Globus pallidus (tissue), 1 donor: ENCODE data around the gene ARRDC1.
"Not testable (repeated sequence)": the region's sequence is repeated elsewhere in the genome, so short reads cannot be mapped to it uniquely, and the experiment has no call there.

ENCODE experiments used
- DNase-seq: peaks from one replicate; pipeline ENCODE4 v3.0.0-alpha.2; 2015; ENCODE audit warnings: low spot score

The ARRDC1 gene

DNA sequence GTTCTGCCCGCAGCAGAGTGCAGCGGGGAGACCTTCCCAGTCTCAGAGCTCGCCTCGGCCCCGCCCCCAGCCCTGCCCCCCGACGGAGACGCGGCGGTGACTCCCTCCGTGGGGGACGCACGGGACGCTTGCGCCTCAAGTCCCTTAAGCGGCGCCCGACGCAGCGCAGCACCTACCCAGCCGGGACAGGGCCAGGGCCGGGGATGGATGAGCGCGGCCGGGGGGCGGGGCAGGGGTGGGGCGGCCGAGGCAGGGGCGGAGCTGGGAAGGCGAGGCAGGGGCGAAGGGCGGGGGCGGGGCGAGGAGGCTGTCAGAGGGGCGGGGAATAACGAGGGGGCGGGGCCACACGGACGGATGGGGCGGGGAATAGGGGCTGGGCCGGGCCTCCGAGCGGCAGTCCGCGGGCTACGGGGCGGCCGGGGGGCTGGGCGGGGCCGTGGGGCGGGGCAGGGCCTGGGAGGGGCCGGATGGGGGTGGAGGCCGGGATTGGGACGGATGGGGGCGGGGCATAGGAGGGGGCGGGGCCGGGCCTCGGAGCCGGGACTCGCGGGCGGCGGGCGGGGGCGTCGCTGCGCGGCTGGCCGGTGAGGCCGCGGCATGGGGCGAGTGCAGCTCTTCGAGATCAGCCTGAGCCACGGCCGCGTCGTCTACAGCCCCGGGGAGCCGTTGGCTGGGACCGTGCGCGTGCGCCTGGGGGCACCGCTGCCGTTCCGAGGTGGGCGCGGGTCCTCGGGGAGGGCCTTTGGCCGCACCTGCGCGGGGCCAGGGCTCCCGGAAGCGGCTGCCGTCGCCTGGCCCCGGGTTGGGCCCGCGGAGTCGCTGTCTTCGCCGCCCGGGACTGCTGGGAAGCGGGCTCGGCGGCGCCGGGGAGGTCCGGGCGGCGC, at the start of gene ARRDC1:
Gene ARRDC1 (plus strand): TSS at position 566 of the 884 bp plus-strand sequence. CDS start 32 bp downstream, at position 598.
- DNase-seq, result peak; percentile 92

GRCh38 chr9:137556069-137556838, 49.2 kb upstream of the ARRDC1 start:
- DNase-seq, result no peak

GRCh38 chr9:137558127-137558526, 47.4 kb upstream of the ARRDC1 start:
- no peak for DNase-seq

DNA sequence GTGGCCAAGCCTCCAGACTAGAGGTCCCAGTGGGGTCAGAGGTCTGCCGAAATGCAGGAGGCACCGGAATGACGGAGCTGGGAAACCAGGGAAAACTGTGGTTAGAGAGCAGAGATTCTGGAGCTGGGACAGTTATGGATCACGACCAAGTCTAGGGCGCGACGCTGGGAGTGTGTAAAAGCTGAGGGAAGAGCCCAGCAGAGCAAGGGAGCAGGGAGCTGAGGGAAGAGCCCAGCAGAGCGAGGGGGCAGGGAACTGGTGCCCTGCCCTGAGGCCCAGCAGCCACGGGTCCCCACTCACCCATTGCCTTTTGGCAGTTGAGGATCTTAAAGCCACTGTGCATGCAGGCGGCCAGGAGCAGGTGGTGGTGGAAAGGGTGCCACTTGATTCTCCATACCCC, 41.4 kb upstream of the ARRDC1 start:
- DNase-seq, result no peak

DNA sequence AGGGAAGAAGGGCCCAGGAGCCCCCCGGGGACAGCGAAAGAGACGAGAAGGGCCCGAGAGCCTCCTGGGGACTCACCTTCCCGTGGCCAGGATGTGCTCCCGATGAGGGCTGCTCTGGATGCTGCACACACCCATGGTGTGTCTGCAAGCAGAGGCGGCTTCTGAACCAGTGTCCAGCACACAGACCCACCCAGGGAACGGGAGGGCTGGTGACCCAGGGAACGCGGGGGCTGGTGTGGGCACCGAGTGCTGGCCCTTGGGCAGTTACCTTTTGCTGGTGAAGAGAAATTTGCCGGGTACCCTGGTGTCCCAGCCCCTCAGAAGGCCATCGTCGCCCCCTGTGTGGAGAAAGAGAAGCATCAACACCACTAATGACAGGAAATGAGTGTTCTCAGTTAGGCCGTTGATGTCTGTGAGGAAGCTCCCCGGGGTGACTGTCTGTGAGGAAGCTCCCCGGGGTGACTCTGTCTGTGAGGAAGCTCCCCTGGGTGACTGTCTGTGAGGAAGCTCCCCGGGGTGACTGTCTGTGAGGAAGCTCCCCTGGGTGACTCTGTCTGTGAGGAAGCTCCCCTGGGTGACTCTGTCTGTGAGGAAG, 40.6 kb upstream of the ARRDC1 start:
- DNase-seq, result no peak

GRCh38 chr9:137568445-137568844, 37.0 kb upstream of the ARRDC1 start:
- DNase-seq, result not testable (repeated sequence)

GRCh38 chr9:137569609-137570203, 35.8 kb upstream of the ARRDC1 start:
- DNase-seq, result no peak

- DNase-seq, result no peak
These were observed 34.9 kb upstream of the ARRDC1 start for GRCh38 chr9:137570566-137570965.

GRCh38 chr9:137574192-137574591, 31.3 kb upstream of the ARRDC1 start:
- no peak for DNase-seq

DNA sequence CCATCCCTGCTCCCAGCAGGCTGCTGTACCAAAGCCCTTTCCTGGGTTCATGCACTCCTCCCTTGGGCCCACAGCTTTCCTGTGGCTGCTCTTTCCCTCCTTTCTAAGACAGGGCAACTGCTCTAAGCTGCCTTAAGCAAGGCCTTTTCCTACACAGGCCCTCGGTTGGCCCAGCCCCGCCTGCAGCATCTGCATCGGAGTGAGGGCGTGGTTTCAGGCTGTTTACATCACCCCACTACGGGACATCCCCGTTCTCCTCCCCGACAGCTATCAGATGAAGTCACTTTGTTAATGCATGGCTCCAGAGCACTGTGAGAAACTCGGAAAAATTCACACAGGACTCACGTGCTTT, 30.1 kb upstream of the ARRDC1 start:
- peak; percentile 59 for DNase-seq

DNA sequence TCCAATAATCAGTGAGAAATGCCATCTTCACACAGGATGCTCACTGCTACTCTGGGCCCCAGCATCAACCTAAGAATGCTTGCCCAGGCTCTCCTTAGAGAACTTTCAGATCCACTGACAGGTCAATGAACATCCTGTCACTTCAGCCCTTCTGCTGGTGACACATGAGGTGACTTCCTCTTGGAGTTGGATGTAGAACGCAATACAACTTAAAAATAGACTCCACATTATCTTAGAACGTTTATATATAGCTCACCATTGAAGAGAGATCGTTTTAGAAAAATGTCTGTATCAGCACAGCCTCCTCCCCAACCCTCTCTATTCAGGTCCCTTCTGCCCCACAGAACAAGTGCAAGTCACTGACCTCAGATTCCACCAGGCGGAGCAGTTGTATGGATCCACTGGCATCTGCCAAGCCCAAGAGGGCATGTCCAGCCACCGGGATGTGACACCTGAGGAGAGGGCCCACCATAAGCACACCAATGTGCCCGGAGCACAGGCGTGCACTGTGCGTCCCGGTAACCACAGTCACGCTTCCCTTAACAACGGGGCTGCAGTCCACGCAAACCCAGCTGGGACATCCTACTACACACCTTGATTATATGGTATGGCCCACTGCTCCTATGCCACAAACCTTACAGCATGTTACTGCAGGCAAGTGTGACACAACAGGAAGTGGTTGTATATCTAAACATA, 29.6 kb upstream of the ARRDC1 start:
- no peak for DNase-seq

DNA sequence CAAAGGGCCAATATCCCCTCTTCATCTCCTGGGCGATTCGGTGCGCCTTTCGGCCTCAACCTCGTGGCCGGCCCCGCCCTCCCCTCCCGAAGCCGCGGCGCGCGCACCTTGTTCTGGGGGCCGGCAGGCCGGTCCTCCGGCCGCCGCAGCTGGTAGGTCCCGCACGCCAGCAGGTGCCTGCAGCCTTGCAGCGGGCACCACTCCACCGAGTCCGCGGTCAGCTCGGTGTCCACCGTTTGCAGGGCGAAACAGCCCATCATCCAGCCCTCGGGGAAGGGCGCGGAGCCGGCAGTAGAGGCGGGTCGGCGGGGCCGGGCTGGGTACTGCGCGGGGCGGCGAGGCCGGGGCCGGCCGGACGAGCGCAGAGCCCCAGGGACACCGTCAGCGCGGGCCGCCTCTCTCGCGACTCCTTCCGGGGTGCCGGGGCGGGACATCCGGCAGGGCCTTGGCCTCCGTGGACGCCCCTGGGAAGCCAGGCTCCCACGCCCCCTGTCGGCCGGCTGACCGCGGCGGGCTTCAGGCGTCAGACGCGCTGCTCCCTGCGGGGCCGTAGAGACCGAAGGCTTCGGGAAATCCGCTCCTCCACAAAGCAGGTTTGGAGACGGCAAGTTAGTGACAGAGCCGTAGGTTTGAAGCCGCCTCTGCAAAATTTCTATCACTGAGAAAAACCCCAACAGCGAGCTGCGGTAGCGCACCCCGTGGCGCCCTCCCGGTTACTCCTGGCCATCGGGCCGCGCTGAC, 26.8 kb upstream of the ARRDC1 start, which contains the start of gene DPH7:
Gene DPH7 (minus strand): TSS at position 408 of the 741 bp plus-strand sequence. CDS start 148 bp downstream, at position 260.
- peak; percentile 91 for DNase-seq

DNA sequence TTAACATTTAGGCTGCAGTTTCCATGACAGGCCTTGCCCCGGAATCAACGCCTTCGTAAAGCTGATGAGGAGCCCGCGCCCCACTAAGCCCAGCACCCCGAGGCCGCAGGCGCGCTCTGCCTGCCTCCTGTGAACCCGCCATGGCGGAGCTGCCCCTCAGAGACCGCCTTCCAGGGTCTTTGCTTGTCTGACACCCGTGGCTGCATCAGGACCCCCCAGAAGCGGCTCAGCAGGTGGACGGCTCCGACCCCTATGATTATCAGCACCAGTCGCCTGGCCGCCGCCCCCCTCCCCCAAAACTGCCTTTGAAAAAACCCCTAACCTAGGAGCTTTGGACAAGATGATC, 26.3 kb upstream of the ARRDC1 start:
- no peak for DNase-seq

DNA sequence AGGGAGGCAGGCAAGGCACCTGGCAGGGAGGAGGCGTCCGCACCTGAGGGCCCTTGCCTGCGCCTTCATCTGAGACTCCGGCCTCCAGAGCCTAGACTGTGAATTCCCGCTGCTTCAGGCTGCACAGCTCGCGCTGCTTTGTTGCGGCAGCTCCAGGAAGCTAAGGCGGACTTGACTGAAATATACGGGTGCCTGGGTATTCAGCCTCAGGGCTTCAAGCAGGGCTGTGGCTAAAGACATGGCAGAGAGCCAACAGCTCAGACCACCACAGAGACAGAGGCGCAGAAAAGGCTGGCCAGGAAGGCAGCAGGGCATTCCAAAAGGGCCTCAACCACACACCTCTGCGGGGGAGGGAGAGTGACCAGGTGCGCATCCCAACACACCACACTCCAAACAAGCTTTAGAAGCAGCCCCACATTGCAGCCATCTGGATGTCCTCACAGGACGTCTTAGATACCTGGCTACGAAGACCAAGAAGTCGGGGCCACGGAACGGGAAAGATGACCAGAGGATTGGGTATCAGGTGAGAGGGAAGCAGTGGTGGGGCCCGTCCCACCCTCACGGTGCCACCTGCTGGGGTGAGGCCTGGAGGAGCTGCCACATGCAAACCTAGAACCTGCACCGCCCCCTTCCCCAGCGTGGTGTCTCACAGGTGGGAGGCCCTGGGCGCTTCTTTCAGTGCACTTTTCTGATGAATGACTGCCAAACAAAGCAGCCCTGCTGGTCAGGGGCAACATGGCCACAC, 25.1 kb upstream of the ARRDC1 start:
- DNase-seq, result no peak

GRCh38 chr9:137580954-137581322, 24.5 kb upstream of the ARRDC1 start:
- DNase-seq, result no peak

GRCh38 chr9:137581361-137582285, 23.9 kb upstream of the ARRDC1 start:
- no peak for DNase-seq

- DNase-seq, result no peak
These were observed 23.1 kb upstream of the ARRDC1 start for GRCh38 chr9:137582286-137582860.

- DNase-seq, result no peak
These were observed 22.1 kb upstream of the ARRDC1 start for GRCh38 chr9:137583347-137583746.

DNA sequence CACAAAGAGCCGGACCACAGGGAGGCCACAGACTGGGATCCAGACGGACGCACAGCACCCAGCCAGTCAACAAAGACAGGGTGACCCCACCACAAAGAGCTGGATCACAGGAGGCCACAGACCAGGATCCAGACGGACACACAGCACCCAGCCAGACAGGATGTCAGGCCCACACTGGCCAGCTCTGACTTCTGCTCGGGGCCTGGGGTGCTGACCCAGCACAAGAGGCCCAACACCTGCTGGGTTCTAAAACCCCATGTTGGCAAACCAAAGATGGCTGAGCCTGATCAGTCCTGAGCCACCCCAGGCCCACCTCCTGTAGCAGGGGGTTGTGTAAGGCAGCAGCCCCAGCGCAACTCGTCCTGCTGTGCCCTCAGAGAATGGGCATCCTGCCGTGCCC, 21.5 kb upstream of the ARRDC1 start:
- DNase-seq, result no peak
